Measurements from ENCODE around the gene MINPP1. TPM values are rescaled to one million over a fixed set of nuclear protein-coding genes. Genes with fewer than 3 reads are reported as not detected.

The MINPP1 gene
- total RNA-seq, 3 donors from 2014 or later (not counting 1 experiment from before 2014, with no cell fraction given), result 3.6 to 5.8 (median 5.4) TPM

DNA sequence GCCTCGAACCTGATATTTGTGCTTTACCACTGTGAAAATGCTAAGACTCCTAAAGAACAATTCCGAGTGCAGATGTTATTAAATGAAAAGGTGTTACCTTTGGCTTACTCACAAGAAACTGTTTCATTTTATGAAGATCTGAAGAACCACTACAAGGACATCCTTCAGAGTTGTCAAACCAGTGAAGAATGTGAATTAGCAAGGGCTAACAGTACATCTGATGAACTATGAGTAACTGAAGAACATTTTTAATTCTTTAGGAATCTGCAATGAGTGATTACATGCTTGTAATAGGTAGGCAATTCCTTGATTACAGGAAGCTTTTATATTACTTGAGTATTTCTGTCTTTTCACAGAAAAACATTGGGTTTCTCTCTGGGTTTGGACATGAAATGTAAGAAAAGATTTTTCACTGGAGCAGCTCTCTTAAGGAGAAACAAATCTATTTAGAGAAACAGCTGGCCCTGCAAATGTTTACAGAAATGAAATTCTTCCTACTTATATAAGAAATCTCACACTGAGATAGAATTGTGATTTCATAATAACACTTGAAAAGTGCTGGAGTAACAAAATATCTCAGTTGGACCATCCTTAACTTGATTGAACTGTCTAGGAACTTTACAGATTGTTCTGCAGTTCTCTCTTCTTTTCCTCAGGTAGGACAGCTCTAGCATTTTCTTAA is 47.7 kb downstream of the MINPP1 start:
- H3K36me3 ChIP-seq (ENCODE audit: control insufficient read depth, insufficient read depth, low read length), result peaks cover 12% of the 10 kb centered on the region
- peaks cover 17% of the 10 kb centered on the region for H3K36me3 Mint-ChIP-seq
- TF ChIP-seq, protein P1, sequence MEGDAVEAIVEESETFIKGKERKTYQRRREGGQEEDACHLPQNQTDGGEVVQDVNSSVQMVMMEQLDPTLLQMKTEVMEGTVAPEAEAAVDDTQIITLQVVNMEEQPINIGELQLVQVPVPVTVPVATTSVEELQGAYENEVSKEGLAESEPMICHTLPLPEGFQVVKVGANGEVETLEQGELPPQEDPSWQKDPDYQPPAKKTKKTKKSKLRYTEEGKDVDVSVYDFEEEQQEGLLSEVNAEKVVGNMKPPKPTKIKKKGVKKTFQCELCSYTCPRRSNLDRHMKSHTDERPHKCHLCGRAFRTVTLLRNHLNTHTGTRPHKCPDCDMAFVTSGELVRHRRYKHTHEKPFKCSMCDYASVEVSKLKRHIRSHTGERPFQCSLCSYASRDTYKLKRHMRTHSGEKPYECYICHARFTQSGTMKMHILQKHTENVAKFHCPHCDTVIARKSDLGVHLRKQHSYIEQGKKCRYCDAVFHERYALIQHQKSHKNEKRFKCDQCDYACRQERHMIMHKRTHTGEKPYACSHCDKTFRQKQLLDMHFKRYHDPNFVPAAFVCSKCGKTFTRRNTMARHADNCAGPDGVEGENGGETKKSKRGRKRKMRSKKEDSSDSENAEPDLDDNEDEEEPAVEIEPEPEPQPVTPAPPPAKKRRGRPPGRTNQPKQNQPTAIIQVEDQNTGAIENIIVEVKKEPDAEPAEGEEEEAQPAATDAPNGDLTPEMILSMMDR (IDR thresholded peaks at IDR 0.05), result no peak
- H3K27ac Mint-ChIP-seq, result peak overlapping the region in 1 of 2 donors; percentile 39
- no peak for DNase-seq
- WGBS (ENCODE audit: insufficient coverage), result 83% methylated on average over 1 of the region's 2 CpGs
- intact Hi-C loops (cut with micrococcal nuclease), result no loop called here
- H3K4me1 ChIP-seq (ENCODE audit: control insufficient read depth, insufficient read depth, low read length), result no peaks in the 10 kb centered on the region
- no peak overlapping the region for H3K4me3 Mint-ChIP-seq
- H3K27ac ChIP-seq (ENCODE audit: low read length), result no peak overlapping the region
- ATAC-seq, result no peak
- H3K27me3 ChIP-seq (ENCODE audit: control insufficient read depth, insufficient read depth, low read length), result no peaks in the 10 kb centered on the region
- H3K4me3 ChIP-seq (ENCODE audit: low read length), result no peak overlapping the region
- H3K9me3 ChIP-seq (ENCODE audit: control insufficient read depth, insufficient read depth, low read length), result no peaks in the 10 kb centered on the region
- H3K9me3 Mint-ChIP-seq, result no peaks in the 10 kb centered on the region
- peaks cover 6 to 7% of the 10 kb centered on the region in 2 donors for H3K4me1 Mint-ChIP-seq
- H3K27me3 Mint-ChIP-seq (ENCODE audit: low read depth in 2 of 2), result no peaks in the 10 kb centered on the region

DNA sequence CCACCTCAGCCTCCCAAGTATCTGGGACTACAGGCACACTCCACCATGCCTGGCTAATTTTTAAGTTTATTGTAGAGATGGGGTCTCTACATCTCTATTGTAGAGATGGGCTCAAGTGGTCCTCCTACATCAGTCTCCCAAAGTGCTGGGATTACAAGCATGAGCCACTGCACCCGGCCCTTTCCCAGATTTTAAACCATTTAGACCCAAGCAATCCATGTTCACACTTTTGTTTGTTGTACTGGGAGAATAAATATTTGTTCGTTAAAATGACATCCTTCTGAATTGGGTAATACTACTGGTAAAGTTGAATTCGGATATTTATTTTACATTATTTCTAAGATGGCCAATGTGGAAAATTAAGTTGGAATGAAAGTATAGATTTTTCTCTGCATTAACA is 52.7 kb downstream of the MINPP1 start:
- Mint-ChIP-seq H3K4me3 (no peak overlapping the region), H3K27ac (no peak overlapping the region), H3K27me3 (ENCODE audit: low read depth in 2 of 2) (peaks cover under 1 to 1% of the 10 kb centered on the region in 2 donors), H3K4me1 (no peaks in the 10 kb centered on the region), H3K9me3 (no peaks in the 10 kb centered on the region), H3K36me3 (peaks cover 11% of the 10 kb centered on the region)
- ATAC-seq (no peak), DNase-seq (no peak)
- no CpG with 5 or more reads among the region's 3 CpGs for WGBS (ENCODE audit: insufficient coverage)
- Histone ChIP-seq H3K4me3 (ENCODE audit: low read length) (no peak overlapping the region), H3K9me3 (ENCODE audit: control insufficient read depth, insufficient read depth, low read length) (no peaks in the 10 kb centered on the region), H3K27me3 (ENCODE audit: control insufficient read depth, insufficient read depth, low read length) (no peaks in the 10 kb centered on the region), H3K27ac (ENCODE audit: low read length) (no peak overlapping the region), H3K4me1 (ENCODE audit: control insufficient read depth, insufficient read depth, low read length) (no peaks in the 10 kb centered on the region), H3K36me3 (ENCODE audit: control insufficient read depth, insufficient read depth, low read length) (peaks cover 7% of the 10 kb centered on the region)
- intact Hi-C loops (cut with micrococcal nuclease), result no loop called here
- TF ChIP-seq, protein P1 (IDR thresholded peaks at IDR 0.05), result no peak

DNA sequence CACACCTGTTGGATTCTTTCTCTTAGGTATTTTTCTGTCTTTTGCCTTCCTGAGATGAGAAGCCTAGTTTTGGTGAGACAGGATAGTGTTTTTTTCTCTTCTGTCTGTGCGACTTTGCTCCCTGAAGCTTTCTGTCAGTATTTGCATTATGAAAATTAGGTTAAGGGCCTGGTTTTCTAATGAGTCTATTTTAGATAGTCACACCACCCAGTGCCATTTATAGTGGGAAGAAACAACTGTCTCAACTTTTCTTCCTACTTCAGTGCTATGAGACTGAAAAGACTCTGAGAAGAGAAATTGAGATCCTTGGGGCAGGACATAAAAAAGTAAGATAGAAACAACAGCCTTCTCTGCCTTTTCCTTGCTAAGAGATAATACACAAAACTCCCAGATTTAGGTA is 53.6 kb downstream of the MINPP1 start:
- no peak for DNase-seq
- Histone ChIP-seq H3K27me3 (ENCODE audit: control insufficient read depth, insufficient read depth, low read length) (no peaks in the 10 kb centered on the region), H3K27ac (ENCODE audit: low read length) (no peak overlapping the region), H3K4me1 (ENCODE audit: control insufficient read depth, insufficient read depth, low read length) (no peaks in the 10 kb centered on the region), H3K9me3 (ENCODE audit: control insufficient read depth, insufficient read depth, low read length) (no peaks in the 10 kb centered on the region), H3K4me3 (ENCODE audit: low read length) (no peak overlapping the region), H3K36me3 (ENCODE audit: control insufficient read depth, insufficient read depth, low read length) (no peaks in the 10 kb centered on the region)
- intact Hi-C loops (cut with micrococcal nuclease), result no loop called here
- Mint-ChIP-seq H3K36me3 (peaks cover 7% of the 10 kb centered on the region), H3K4me3 (no peak overlapping the region), H3K27ac (no peak overlapping the region), H3K9me3 (no peaks in the 10 kb centered on the region), H3K4me1 (no peaks in the 10 kb centered on the region), H3K27me3 (ENCODE audit: low read depth in 2 of 2) (peaks cover 5 to 9% of the 10 kb centered on the region in 2 donors)
- ATAC-seq, result no peak
- WGBS (ENCODE audit: insufficient coverage), result no CpG with 5 or more reads among the region's 1 CpG
- TF ChIP-seq, protein P1 (IDR thresholded peaks at IDR 0.05), result no peak

DNA sequence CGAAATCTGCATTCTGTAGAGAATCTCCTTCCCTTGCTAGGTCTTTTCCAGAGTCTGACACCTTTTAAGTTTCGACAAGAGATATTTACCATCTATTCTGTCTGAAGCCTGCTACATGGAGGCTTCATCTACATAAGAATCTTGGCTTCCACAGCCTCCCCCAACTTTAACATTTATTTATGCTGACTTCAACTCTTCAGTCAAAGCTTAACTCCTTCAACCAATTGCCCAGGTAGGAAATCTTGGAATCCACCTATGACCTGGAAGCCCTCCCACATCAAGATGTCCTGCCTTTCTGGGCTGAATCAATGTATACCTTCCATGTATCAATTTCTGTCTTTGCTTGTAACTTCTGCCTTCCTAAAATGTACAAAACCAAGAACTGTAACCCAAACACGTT is 54.7 kb downstream of the MINPP1 start:
- Histone ChIP-seq H3K9me3 (ENCODE audit: control insufficient read depth, insufficient read depth, low read length) (peaks cover 7% of the 10 kb centered on the region), H3K27ac (ENCODE audit: low read length) (no peak overlapping the region), H3K27me3 (ENCODE audit: control insufficient read depth, insufficient read depth, low read length) (no peaks in the 10 kb centered on the region), H3K4me3 (ENCODE audit: low read length) (no peak overlapping the region), H3K36me3 (ENCODE audit: control insufficient read depth, insufficient read depth, low read length) (no peaks in the 10 kb centered on the region), H3K4me1 (ENCODE audit: control insufficient read depth, insufficient read depth, low read length) (no peaks in the 10 kb centered on the region)
- Mint-ChIP-seq H3K4me3 (no peak overlapping the region), H3K4me1 (no peaks in the 10 kb centered on the region), H3K36me3 (peaks cover 5% of the 10 kb centered on the region), H3K27me3 (ENCODE audit: low read depth in 2 of 2) (peaks cover 5 to 9% of the 10 kb centered on the region in 2 donors), H3K27ac (no peak overlapping the region), H3K9me3 (no peaks in the 10 kb centered on the region)
- intact Hi-C loops (cut with micrococcal nuclease), result no loop called here
- no peak for ATAC-seq
- WGBS (ENCODE audit: insufficient coverage), result 87% methylated on average over 3 of the region's 3 CpGs
- TF ChIP-seq, protein P1 (IDR thresholded peaks at IDR 0.05), result no peak
- no peak for DNase-seq

Measured in natural killer cell (primary cell).